Measurements from ENCODE around the gene STAT5B.

The STAT5B gene

GRCh38 chr17:42155614-42156045 is 120.6 kb downstream of the STAT5B start:
- Histone ChIP-seq H3K79me2 (ENCODE audit: control insufficient read depth, insufficient read depth, low read length, unreplicated experiment) (peaks cover 39% of the 10 kb centered on the region), H3K4me1 (ENCODE audit: control insufficient read depth, insufficient read depth, low read length, unreplicated experiment) (peaks cover 14% of the 10 kb centered on the region), H3K27ac (ENCODE audit: low read depth, low read length) (no peak overlapping the region), H3K36me3 (ENCODE audit: insufficient read depth, low read length) (no peaks in the 10 kb centered on the region), H3K4me3 (ENCODE audit: low read depth, low read length) (peak overlapping the region; percentile 95), H2AFZ (ENCODE audit: low read length, unreplicated experiment) (no peak overlapping the region), H3K27me3 (ENCODE audit: insufficient read depth, low read length) (no peaks in the 10 kb centered on the region)

GRCh38 chr17:42153919-42154742 is 122.1 kb downstream of the STAT5B start:
- Histone ChIP-seq H3K79me2 (ENCODE audit: control insufficient read depth, insufficient read depth, low read length, unreplicated experiment) (peaks cover 50% of the 10 kb centered on the region), H3K27ac (ENCODE audit: low read depth, low read length) (peak overlapping the region; percentile 51; the same call in 1 of the 2 replicates), H2AFZ (ENCODE audit: low read length, unreplicated experiment) (no peak overlapping the region)

More at GRCh38 chr17:42153919-42154742, 122.1 kb downstream of the STAT5B start:
- peak overlapping the region; percentile 95 for H3K4me3 ChIP-seq (ENCODE audit: low read depth, low read length)
- no peaks in the 10 kb centered on the region for H3K27me3 ChIP-seq (ENCODE audit: insufficient read depth, low read length)
- H3K36me3 ChIP-seq (ENCODE audit: insufficient read depth, low read length): no peaks in the 10 kb centered on the region
- H3K4me1 ChIP-seq (ENCODE audit: control insufficient read depth, insufficient read depth, low read length, unreplicated experiment): peaks cover 14% of the 10 kb centered on the region
